RWPE1 (cell line): ENCODE measurements around the gene POC1B.

ENCODE experiments used
- CTCF ChIA-PET: fragments of 350-600 bp; sonication (Branson Sonifier 250); formaldehyde crosslinking; extraction: SDS; loops from one replicate; lab custom pipeline; 2021; lab: Yijun Ruan, JAX
- POLR2A ChIA-PET: fragments of 400-600 bp; formaldehyde crosslinking; extraction: SDS; loops from one replicate; lab custom pipeline; 2020; ENCODE audit warnings: antibody characterized with exemption; ENCODE audit not compliant: low non-redundant PET; lab: Yijun Ruan, JAX
- DNase-seq: peaks from one replicate; pipeline ENCODE4 v3.0.0; 2012; ENCODE audit warnings: low spot score
- H3K27ac ChIP-seq: fragments of 450-650 bp; 2 replicates; pipeline ENCODE4 v1.5.1; 2017
- TF ChIP-seq, protein P1 (sequence below): fragments of 450-650 bp; conservative IDR thresholded peaks from 2 replicates; pipeline ENCODE4 v1.5.1; 2017; ENCODE audit warnings: low read depth, mild to moderate bottlenecking

The POC1B gene

DNA sequence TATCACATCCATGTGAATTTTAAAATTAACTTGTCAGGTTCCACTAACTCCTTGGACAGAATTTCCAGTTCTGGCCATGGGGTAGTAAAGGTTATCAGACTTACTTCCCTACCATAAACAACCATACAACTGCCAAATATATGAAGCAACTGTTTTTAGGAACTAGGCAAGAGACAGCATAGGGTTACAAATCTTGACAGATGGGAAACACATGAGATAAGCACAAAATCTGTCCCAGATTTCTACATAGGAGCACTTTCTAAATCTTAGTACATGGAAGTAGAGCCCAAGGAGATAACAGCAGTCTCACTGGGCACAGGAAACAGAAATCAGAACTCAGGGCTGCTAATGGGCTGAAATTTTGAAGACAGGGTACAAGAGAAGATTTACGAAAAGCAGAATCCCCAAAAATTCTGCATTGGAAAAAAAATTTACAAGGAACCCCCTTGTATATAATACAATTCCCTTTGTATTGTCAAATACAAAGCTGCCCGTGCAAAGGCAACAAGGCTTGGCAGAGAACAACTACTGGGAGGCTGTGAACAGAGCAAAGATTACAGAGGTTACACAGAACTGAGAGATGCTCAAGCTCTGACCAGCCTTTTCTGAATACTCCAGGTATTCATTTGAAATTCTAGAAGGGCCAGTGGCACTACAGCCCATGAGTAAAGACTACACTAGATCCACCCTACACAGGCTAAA, 44.5 kb downstream of the POC1B start:
- no peak for DNase-seq
- H3K27ac ChIP-seq: no peak overlapping the region
- POLR2A ChIA-PET: no interaction called here
- CTCF ChIA-PET: no interaction called here
- TF ChIP-seq, protein P1, sequence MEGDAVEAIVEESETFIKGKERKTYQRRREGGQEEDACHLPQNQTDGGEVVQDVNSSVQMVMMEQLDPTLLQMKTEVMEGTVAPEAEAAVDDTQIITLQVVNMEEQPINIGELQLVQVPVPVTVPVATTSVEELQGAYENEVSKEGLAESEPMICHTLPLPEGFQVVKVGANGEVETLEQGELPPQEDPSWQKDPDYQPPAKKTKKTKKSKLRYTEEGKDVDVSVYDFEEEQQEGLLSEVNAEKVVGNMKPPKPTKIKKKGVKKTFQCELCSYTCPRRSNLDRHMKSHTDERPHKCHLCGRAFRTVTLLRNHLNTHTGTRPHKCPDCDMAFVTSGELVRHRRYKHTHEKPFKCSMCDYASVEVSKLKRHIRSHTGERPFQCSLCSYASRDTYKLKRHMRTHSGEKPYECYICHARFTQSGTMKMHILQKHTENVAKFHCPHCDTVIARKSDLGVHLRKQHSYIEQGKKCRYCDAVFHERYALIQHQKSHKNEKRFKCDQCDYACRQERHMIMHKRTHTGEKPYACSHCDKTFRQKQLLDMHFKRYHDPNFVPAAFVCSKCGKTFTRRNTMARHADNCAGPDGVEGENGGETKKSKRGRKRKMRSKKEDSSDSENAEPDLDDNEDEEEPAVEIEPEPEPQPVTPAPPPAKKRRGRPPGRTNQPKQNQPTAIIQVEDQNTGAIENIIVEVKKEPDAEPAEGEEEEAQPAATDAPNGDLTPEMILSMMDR: no peak

DNA sequence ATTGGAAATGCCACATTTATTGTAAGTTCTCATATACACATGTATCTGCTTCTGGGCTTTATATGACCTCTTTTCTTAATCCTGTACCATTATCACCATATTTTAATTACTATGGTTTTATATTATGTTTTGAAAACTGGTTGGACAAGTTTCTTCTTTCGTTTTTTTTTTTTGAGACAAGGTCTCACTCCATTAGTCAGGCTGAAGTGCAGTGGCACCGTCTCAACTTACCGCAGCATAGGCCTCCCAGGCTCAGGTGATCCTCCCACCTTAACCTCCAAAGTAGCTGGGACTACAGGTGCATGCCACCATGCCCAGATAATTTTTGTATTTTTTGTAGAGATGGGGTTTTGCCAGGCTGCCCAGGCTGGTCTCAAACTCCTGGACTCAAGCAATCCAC, 45.9 kb downstream of the POC1B start:
- POLR2A ChIA-PET: no interaction called here
- CTCF ChIA-PET: interaction anchor here (0.6 kb wide), 2 partner anchors 34 to 46 kb away, joined by 3 to 6 read pairs; partner anchors contain the start of gene POC1B
- no peak overlapping the region for H3K27ac ChIP-seq
- DNase-seq: no peak
- TF ChIP-seq, protein P1: no peak

DNA sequence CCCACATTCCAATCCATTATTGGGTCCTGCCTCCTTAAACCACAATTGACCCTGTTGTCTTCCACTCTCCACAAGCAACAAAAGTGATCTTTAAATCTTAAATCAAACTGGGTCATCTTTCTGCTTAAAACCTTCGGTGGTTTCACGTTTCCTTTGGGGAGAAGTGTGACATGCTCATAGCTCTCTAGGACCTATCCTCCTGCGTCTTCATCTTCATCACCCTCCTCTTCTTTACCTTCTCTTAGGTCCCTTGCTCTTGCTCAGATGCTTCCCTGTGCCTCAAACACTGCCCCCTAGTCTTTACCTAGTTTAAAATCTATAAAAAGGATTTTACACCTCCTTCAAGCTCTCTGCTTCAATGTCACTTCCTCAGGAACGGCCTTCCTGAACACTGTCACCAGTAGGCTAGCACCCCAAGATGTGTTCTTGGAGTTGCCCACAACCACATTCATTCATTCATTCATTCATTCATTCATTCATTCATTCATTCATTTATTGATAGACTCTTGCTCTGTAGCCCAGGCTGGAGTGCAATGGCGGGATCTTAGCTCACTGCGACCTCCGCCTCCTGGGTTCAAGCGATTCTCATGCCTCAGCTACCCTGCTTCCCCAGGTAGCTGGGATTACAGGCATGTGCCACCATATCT, 48.1 kb downstream of the POC1B start:
- ChIA-PET CTCF (no interaction called here), POLR2A (no interaction called here)
- TF ChIP-seq, protein P1: no peak
- no peak overlapping the region for H3K27ac ChIP-seq
- no peak for DNase-seq

DNA sequence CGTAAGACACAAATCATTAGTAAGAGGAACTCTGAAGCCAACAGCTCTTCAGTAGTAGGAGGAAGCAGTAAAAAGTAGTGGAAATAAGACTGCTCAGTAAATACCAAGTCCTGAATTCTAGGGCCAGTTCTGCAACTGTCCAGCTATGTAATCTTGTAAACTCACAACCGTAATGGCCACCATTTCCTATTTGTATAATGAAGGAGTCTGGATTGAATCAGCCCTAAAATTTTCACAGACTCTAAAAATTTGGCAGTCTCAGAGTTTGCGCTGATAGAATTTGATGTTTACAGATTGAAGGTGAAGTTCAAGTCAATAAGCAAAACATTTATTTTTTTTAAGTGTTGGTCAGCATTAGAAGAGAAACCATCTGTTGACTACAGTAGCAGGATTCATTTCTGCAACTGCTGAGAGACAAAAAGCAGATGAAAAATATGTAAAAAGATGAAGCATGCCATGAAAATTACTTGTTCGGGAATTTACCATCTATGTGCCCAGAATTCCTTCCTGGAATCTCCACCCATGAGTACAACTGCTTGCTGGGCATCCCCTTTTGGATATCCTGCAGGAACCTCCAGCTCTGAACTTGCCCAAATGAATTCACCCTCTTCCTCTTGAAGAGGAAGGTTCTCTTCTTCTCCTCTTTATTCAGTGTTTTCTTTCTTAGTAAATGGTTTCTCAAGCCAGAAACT, 48.8 kb downstream of the POC1B start:
- ChIA-PET CTCF (no interaction called here), POLR2A (no interaction called here)
- H3K27ac ChIP-seq: no peak overlapping the region
- TF ChIP-seq, protein P1: no peak
- DNase-seq: no peak

DNA sequence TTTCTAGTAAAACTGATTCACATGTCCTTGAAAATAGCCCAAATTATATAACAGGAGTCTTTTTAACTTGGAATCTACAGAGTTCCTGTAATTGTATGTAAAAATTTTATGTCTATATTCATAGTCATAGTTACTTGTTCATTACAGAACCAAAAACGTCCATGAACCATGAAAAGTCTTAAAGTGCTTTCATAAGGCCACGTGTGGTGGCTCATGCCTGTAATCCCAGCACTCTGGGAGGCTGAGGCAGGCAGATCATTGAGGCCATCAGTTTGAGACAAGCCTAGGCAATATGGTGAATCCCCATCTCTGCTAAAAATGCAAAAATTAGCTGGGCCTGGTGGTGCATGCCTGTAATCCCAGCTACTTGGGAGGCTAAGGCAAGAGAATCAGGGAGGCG, 49.6 kb downstream of the POC1B start:
- CTCF ChIA-PET: no interaction called here
- DNase-seq: no peak
- no peak overlapping the region for H3K27ac ChIP-seq
- POLR2A ChIA-PET: no interaction called here
- TF ChIP-seq, protein P1: no peak

DNA sequence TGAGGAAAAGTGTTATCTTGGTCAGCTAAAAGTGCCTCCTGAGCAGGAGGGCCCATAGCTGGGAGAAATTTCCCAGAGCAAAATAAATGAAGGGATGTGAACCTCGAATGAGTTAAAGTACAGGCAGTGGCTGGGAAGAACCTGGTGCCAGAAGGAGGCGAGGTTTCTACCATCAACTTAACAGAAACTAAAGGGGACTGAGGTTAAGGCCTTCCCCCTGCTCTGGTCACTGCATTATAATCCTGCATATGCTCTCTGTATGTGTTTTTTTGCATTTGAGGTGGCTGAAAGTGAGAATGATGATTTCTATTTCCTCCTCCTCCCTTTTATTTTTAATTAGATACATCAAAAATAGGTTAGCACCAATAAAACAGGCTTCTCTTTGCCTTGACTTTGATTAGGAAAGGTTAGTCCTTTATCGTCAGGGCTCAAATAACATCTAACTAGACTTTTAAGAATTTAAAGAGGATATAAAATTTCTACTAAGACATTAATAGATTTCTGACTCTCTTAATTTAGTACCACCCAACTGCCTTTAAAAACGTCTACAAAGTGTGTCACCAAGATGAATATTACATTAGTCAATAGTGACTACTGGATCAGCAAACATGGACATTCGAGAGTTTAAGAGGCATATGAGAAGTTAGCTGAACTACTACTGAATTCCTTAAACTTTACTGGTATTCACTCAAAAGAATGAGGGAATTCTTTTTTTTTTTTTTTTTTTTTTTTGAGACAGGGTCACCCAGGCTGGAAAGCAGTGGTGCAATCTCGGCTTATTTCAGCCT, 50.5 kb downstream of the POC1B start:
- ChIA-PET CTCF (interaction anchor here (0.6 kb wide), 1 partner anchor 1931 kb away, joined by 4 read pairs; no protein-coding TSS in a partner anchor), POLR2A (no interaction called here)
- no peak for DNase-seq
- no peak overlapping the region for H3K27ac ChIP-seq
- TF ChIP-seq, protein P1: no peak
